EL (cell line): Measurements from ENCODE around the gene SPOUT1.

Source experiments
- DNase-seq: peaks from one replicate; pipeline ENCODE4 v3.0.0-alpha.2; 2016

SPOUT1 gene

GRCh38 chr9:128770286-128771030 lies 59.1 kb downstream of the SPOUT1 start:
- DNase-seq, result no peak
